ENCODE data around the gene HBG2.

HBG2 gene

DNA sequence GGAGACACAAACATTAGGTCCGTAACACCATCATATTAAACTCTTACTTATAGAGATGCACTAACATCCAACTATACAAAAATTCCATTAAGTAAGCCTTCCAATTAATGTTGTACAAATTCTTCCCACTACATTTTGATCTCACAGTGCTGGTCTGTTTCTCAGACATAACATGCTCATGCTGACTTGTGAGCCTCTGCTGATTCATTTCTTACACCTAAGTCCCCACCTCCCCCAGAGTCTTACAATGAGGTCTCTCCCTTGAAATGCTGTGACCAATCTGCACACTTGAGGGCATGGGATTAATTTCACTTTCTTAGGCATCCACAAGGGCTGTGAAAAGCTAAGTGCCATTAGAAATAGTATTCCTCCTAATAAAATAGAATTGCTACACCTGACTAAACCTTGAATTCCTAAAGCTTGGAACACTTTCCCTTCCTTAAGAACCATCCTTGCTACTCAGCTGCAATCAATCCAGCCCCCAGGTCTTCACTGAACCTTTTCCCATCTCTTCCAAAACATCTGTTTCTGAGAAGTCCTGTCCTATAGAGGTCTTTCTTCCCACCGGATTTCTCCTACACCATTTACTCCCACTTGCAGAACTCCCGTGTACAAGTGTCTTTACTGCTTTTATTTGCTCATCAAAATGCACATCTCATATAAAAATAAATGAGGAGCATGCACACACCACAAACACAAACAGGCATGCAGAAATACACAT lies 6.9 kb downstream of the HBG2 start:
- Mint-ChIP-seq H3K4me1 (ENCODE audit: low read depth) (no peaks in the 10 kb centered on the region), H3K36me3 (ENCODE audit: low read depth) (no peaks in the 10 kb centered on the region), H3K9me3 (no peaks in the 10 kb centered on the region), H3K27me3 (no peaks in the 10 kb centered on the region), H3K4me3 (no peak overlapping the region), H3K27ac (no peak overlapping the region)

DNA sequence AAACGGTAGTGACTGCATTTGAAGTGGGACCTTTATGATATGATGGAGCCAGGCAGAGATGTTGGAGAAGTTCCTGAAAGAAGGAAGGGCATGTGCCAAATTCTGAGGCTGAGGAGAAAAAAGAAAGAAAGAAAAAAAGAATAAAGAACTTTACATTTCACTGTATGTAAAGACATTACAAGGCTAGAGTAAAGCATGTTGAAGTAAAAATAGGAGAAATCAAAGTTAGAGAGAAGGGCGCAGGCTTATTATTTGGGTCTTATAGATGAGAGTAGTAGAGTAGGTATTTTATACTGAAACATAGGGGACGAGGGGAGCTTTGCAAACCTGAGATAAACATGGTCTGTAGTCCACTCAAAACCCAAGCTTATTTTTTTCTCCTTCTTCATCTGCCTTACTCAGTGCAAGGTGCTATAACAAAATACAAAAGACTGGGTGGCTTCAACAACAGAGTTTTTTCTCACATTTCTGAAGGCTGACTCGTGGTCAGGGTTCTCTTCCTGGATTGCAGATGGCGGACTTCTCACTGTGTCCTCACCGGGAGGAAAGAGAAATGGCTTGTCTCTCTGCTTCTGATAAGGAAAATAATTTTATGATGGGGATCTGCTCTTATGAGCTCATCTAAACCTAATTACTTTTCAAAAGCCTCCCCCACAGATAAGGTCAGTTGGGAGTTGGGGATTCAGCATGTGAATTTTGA lies 7.7 kb downstream of the HBG2 start:
- no peak overlapping the region for H3K4me3 Mint-ChIP-seq
- H3K36me3 Mint-ChIP-seq (ENCODE audit: low read depth): no peaks in the 10 kb centered on the region
- no peaks in the 10 kb centered on the region for H3K27me3 Mint-ChIP-seq
- H3K4me1 Mint-ChIP-seq (ENCODE audit: low read depth): no peaks in the 10 kb centered on the region
- H3K27ac Mint-ChIP-seq: no peak overlapping the region
- no peaks in the 10 kb centered on the region for H3K9me3 Mint-ChIP-seq

GRCh38 chr11:5245155-5245554 lies 9.4 kb downstream of the HBG2 start:
- Mint-ChIP-seq H3K4me3 (no peak overlapping the region), H3K4me1 (ENCODE audit: low read depth) (no peaks in the 10 kb centered on the region), H3K36me3 (ENCODE audit: low read depth) (no peaks in the 10 kb centered on the region), H3K9me3 (no peaks in the 10 kb centered on the region), H3K27ac (no peak overlapping the region), H3K27me3 (no peaks in the 10 kb centered on the region)

DNA sequence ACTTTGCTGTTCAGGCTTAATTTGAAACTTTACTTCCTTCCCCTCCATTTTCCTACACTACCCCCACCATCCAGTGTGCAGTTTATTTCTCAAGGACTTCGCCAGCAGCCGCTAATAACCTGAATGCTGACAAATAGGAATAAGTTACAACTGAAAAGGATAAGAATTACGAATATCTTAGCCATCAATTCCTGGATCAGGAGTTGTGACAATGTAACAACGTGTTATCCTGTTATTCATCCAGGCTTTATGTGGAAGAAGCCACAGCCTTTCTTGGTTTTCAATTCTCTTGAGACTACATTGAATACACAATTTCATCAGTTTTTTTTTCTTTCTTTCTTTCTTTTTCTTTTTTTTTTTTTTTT lies 10.8 kb downstream of the HBG2 start:
- no peak overlapping the region for H3K4me3 Mint-ChIP-seq
- H3K4me1 Mint-ChIP-seq (ENCODE audit: low read depth): no peaks in the 10 kb centered on the region
- H3K9me3 Mint-ChIP-seq: no peaks in the 10 kb centered on the region
- H3K36me3 Mint-ChIP-seq (ENCODE audit: low read depth): no peaks in the 10 kb centered on the region
- no peak overlapping the region for H3K27ac Mint-ChIP-seq
- no peaks in the 10 kb centered on the region for H3K27me3 Mint-ChIP-seq

DNA sequence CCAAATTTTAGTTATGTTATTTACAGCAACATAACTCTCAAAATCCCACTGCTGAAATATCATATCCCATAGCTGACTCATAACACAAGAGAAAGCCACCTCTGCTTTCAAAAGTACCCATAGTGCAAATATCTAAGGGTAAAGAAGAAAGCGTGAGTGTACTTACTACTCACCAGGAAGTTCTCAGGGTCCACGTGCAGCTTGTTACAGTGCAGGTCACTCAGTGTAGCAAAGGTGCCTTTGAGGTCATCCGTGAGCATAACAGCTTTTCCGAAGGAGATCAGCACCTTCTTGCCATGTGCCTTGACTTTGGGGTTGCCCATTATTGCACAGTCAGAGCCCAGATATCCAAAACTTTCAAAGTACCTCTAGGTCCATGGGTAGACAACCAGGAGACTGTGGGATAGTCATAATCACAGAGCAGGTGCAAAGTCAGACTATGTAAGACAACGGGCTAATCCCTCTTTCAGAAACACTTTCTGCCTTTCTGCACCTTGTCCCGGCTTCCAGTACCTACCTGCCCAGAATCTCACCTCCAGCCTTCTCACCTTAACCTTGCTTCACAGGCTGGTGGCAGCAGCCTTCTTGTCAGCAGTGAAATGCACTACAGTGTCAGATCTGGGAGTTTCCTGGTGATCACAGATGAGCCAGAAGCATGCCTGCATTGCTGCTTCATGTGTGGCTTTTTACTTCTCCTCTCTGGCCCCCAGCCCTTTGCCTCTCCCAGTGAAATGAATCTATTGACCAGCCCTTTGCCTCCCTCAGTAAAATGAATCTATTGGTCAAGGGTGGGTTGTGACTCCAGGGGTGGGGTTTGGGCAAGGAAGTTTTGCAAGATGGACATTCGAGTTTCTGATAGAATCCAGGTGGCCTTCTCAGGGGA lies 11.4 kb downstream of the HBG2 start:
- Mint-ChIP-seq H3K9me3 (no peaks in the 10 kb centered on the region), H3K27ac (no peak overlapping the region), H3K27me3 (no peaks in the 10 kb centered on the region), H3K4me3 (no peak overlapping the region), H3K4me1 (ENCODE audit: low read depth) (no peaks in the 10 kb centered on the region), H3K36me3 (ENCODE audit: low read depth) (no peaks in the 10 kb centered on the region)

- Mint-ChIP-seq H3K27ac (no peak overlapping the region), H3K4me3 (no peak overlapping the region), H3K4me1 (ENCODE audit: low read depth) (no peaks in the 10 kb centered on the region), H3K27me3 (no peaks in the 10 kb centered on the region), H3K36me3 (ENCODE audit: low read depth) (no peaks in the 10 kb centered on the region), H3K9me3 (no peaks in the 10 kb centered on the region)
Observed at GRCh38 chr11:5242208-5242607, 12.4 kb downstream of the HBG2 start.

GRCh38 chr11:5241458-5241857 lies 13.1 kb downstream of the HBG2 start:
- Mint-ChIP-seq H3K36me3 (ENCODE audit: low read depth) (no peaks in the 10 kb centered on the region), H3K4me1 (ENCODE audit: low read depth) (no peaks in the 10 kb centered on the region), H3K9me3 (no peaks in the 10 kb centered on the region)

DNA sequence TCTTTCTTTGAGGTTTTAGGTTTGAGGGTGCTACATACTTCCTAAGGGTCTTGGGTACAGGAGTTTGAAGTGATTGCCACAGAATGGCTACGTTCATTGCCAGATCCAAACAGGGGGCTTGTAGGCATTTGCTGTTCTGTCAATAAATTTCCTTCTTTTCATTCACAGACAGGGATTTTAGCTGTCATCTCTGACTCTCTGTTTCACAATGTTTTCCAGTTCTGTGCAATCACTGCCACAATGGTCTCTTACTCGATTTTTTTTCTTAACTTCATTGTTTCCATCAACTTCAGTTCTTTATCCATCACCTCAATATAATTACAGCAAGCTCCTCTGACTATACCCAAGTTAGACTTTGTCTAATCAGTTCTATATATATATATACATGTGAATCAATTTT lies 14.1 kb downstream of the HBG2 start:
- H3K36me3 Mint-ChIP-seq (ENCODE audit: low read depth): no peaks in the 10 kb centered on the region
- no peaks in the 10 kb centered on the region for H3K4me1 Mint-ChIP-seq (ENCODE audit: low read depth)
- no peak overlapping the region for H3K27ac Mint-ChIP-seq
- no peak overlapping the region for H3K4me3 Mint-ChIP-seq
- H3K9me3 Mint-ChIP-seq: no peaks in the 10 kb centered on the region
- H3K27me3 Mint-ChIP-seq: peaks cover 4% of the 10 kb centered on the region

More at GRCh38 chr11:5241458-5241857, 13.1 kb downstream of the HBG2 start:
- no peaks in the 10 kb centered on the region for H3K27me3 Mint-ChIP-seq
- H3K27ac Mint-ChIP-seq: no peak overlapping the region
- no peak overlapping the region for H3K4me3 Mint-ChIP-seq

- H3K27me3 Mint-ChIP-seq: peaks cover 7% of the 10 kb centered on the region
- H3K27ac Mint-ChIP-seq: no peak overlapping the region
- H3K4me1 Mint-ChIP-seq (ENCODE audit: low read depth): no peaks in the 10 kb centered on the region
- no peaks in the 10 kb centered on the region for H3K36me3 Mint-ChIP-seq (ENCODE audit: low read depth)
- H3K9me3 Mint-ChIP-seq: no peaks in the 10 kb centered on the region
- no peak overlapping the region for H3K4me3 Mint-ChIP-seq
Observed at GRCh38 chr11:5240056-5240455, 14.5 kb downstream of the HBG2 start.

GRCh38 chr11:5239046-5239445 lies 15.5 kb downstream of the HBG2 start:
- Mint-ChIP-seq H3K9me3 (no peaks in the 10 kb centered on the region), H3K4me1 (ENCODE audit: low read depth) (peaks cover 4% of the 10 kb centered on the region), H3K36me3 (ENCODE audit: low read depth) (no peaks in the 10 kb centered on the region), H3K4me3 (no peak overlapping the region), H3K27ac (no peak overlapping the region), H3K27me3 (peaks cover 7% of the 10 kb centered on the region)

DNA sequence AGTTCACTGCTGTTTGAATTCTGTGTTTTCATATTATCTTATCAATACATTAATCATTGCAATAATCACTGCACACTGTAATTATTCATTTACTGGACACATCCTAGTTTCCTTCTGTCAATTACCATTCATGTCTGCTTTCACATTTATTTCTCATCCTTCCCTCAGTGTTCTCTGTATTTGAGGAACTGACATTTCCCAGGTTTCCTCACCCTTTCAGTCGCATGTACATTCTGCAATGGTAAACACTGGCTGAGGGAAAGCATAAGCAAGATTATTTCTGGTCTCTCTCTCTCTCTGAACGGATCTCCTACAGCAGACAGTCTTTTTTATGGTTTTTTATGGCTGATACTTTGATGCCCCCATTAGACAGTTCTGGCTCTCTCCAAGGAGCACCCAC lies 16.1 kb downstream of the HBG2 start:
- Mint-ChIP-seq H3K36me3 (ENCODE audit: low read depth) (no peaks in the 10 kb centered on the region), H3K4me3 (no peak overlapping the region), H3K27me3 (peaks cover 7% of the 10 kb centered on the region), H3K27ac (no peak overlapping the region), H3K9me3 (no peaks in the 10 kb centered on the region), H3K4me1 (ENCODE audit: low read depth) (peaks cover 4% of the 10 kb centered on the region)

DNA sequence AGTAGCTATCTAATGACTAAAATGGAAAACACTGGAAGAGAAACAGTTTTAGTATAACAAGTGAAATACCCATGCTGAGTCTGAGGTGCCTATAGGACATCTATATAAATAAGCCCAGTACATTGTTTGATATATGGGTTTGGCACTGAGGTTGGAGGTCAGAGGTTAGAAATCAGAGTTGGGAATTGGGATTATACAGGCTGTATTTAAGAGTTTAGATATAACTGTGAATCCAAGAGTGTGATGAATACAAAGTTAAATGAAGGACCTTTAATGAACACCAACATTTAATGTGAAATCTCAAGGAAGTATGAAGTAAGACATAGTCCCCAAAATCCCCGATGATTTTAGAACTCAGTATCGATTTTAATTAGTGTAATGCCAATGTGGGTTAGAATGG lies 17.2 kb downstream of the HBG2 start:
- H3K4me1 Mint-ChIP-seq (ENCODE audit: low read depth): peaks cover 4% of the 10 kb centered on the region
- H3K27ac Mint-ChIP-seq: no peak overlapping the region
- H3K9me3 Mint-ChIP-seq: no peaks in the 10 kb centered on the region
- peaks cover 7% of the 10 kb centered on the region for H3K27me3 Mint-ChIP-seq
- H3K36me3 Mint-ChIP-seq (ENCODE audit: low read depth): no peaks in the 10 kb centered on the region
- no peak overlapping the region for H3K4me3 Mint-ChIP-seq

- H3K9me3 Mint-ChIP-seq: no peaks in the 10 kb centered on the region
- no peak overlapping the region for H3K27ac Mint-ChIP-seq
- no peak overlapping the region for H3K4me3 Mint-ChIP-seq
- H3K4me1 Mint-ChIP-seq (ENCODE audit: low read depth): peaks cover 4% of the 10 kb centered on the region
- peaks cover 7% of the 10 kb centered on the region for H3K27me3 Mint-ChIP-seq
- H3K36me3 Mint-ChIP-seq (ENCODE audit: low read depth): no peaks in the 10 kb centered on the region
Observed at GRCh38 chr11:5235364-5236095, 19.1 kb downstream of the HBG2 start.

DNA sequence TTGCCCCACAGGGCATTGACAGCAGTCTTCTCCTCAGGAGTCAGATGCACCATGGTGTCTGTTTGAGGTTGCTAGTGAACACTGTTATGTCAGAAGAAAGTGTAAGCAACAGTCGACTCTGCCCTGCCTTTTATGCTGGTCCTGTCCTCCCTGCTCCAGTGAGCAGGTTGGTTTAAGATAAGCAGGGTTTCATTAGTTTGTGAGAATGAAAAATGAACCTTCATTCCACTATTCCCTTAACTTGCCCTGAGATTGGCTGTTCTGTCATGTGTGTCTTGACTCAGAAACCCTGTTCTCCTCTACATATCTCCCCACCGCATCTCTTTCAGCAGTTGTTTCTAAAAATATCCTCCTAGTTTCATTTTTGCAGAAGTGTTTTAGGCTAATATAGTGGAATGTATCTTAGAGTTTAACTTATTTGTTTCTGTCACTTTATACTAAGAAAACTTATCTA lies 20.2 kb downstream of the HBG2 start, which contains the start of gene HBD:
HBD (minus strand) TSS at position 103 of the 454 bp plus-strand sequence; CDS start at position 53, 50 bp downstream.
- Mint-ChIP-seq H3K9me3 (no peaks in the 10 kb centered on the region), H3K27me3 (peaks cover 7% of the 10 kb centered on the region), H3K27ac (no peak within 1 kb of the TSS), H3K4me3 (no peak within 1 kb of the TSS), H3K4me1 (ENCODE audit: low read depth) (peaks cover 4% of the 10 kb centered on the region), H3K36me3 (ENCODE audit: low read depth) (no peaks in the 10 kb centered on the region)

Measured in stimulated activated naive CD8-positive, alpha-beta T cell treated with anti-CD3 and anti-CD28 coated beads, Interleukin-15, Interleukin-2, amounts not matched to agents 100 ng/mL and 50 ng/mL, for 24 hours (primary cell).